Measurements from ENCODE around the gene RAPGEF1. TPM values are rescaled to one million over a fixed set of nuclear protein-coding genes. Genes with fewer than 3 reads are reported as not detected.

RAPGEF1 gene
- total RNA-seq, 1 donor = 119 TPM

DNA sequence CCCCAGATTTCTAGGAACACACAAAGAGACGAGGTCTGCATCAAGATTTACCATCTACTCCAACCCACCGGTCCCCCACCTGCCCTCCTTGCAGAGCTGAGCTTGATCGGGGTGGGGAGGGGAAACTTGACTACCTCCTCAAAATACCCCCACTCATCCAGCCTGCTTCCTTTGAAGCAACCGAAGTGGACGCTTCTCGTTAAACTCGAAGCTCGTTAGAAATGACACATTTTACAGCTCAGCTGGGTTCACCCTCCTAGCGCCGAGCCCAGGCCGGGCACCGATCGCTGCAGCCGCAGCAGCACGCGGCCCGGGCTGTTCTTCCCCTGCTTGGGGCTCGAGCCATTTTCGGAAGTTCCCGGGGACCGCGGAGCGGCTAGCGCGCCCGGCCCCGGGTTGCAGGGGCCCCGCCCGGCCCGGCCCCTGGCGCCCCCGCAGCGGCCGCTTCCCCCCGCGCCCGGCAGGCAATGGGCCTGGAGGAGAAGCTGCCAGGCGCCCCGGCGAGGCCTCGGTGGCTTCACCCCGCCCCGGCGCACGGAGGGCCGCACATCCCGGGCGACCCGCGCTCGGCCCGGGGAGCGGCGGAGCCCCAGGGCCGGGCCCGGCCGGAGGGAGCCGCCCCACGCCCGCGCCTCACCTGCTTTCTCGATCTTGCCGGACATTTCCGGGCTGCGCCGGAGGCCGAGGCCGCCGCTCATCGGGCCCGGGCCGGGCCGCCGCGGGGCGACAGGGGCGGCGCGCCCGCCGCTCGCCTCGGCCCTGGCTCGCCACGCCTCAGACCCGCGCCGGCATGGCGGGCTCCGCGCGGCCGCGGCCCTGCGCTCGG lies 530 bp downstream of the RAPGEF1 start:
- Histone ChIP-seq H3K9me3 (ENCODE audit: low read depth, low read length) (no peaks in the 10 kb centered on the region), H3K4me1 (ENCODE audit: insufficient read depth, low read length) (peaks cover 68% of the 10 kb centered on the region), H3K4me3 (ENCODE audit: low read length) (peak overlapping the region; percentile 73), H3K27me3 (ENCODE audit: insufficient read depth, low read length) (no peaks in the 10 kb centered on the region)

DNA sequence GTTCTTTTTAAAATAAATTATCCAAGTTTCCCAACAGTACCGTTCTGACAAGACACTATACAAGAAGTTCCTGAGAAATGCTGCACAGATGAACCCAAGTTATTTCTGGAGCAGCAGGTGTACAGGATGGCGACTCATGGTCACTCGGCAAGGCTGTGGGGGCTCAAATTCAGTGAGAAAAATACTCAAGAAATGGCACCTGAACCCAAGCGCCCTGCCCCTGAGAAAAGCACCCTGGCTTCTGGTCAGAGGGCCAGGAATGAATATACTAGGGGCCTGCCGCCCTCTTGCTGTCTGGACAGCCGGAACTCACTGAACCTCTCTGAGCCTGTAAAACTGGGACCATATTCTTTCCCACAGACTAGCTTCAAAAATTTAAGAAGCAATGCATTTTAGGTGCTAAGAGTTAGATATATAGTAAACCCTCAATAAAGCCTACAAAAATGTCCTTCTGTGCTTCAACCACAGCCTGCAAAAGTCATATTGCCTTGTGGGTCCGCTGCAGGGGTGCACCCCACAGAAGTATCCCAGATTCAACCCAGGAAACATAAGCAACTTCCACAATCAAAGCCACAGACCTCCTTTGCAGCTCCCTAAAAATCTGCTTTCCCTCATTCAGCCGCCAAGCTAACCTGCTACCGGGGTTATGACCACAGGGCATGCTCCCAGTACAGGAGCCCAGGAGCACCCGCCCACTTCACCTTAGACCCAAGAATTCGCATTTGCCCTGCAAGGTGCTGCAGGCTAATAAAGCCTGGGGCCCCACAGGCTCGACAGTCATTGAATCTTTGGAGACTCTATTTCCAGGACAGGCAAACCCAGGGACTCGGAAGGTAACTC lies 1.4 kb downstream of the RAPGEF1 start:
- no peaks in the 10 kb centered on the region for H3K9me3 ChIP-seq (ENCODE audit: low read depth, low read length)
- no peaks in the 10 kb centered on the region for H3K27me3 ChIP-seq (ENCODE audit: insufficient read depth, low read length)
- peak overlapping the region; percentile 73 for H3K4me3 ChIP-seq (ENCODE audit: low read length)
- H3K4me1 ChIP-seq (ENCODE audit: insufficient read depth, low read length) = peaks cover 68% of the 10 kb centered on the region

DNA sequence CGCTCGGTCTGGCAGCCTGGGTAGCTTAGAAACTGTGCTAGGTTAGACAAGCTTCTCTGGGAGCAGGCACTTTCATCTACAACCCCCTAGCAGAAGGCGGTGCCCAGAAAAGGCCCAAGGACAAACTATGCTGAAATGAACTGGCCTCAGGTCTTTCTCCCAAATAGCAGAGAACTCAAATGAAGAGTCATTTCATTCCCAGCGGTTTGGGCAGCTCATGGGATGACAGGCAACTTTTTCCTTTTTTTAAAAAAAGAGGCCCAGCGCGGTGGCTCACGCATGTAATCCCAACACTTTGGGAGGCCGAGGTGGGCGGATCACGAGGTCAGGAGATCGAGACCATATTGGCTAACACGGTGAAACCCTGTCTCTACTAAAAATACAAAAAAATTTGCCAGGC lies 2.5 kb downstream of the RAPGEF1 start:
- H3K4me3 ChIP-seq (ENCODE audit: low read length) = no peak overlapping the region
- H3K27me3 ChIP-seq (ENCODE audit: insufficient read depth, low read length) = no peaks in the 10 kb centered on the region
- no peaks in the 10 kb centered on the region for H3K9me3 ChIP-seq (ENCODE audit: low read depth, low read length)

DNA sequence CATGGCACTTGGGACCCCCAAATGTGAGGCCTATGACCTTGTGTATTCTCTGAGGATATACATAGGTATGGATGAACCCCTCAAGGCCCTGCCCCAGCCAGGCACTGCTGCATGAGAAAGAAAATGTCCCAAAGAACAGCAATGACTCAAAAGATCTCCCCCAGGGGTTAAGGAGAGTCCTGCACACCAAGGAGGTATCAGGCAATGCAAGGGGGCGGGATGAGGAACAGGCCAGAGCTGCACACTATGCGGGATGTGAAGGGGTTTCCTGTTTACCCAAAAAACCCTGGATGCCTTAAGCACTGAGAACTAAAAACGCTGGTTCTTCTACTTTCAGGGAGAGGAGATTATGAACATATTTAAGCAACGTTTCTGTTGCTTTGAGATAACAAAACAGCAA lies 3.4 kb downstream of the RAPGEF1 start:
- peaks cover 81% of the 10 kb centered on the region for H3K4me1 ChIP-seq (ENCODE audit: insufficient read depth, low read length)
- H3K4me3 ChIP-seq (ENCODE audit: low read length) = no peak overlapping the region
- no peaks in the 10 kb centered on the region for H3K9me3 ChIP-seq (ENCODE audit: low read depth, low read length)
- H3K27me3 ChIP-seq (ENCODE audit: insufficient read depth, low read length) = no peaks in the 10 kb centered on the region

More for the DNA sequence above, 2.5 kb downstream of the RAPGEF1 start:
- peaks cover 71% of the 10 kb centered on the region for H3K4me1 ChIP-seq (ENCODE audit: insufficient read depth, low read length)

DNA sequence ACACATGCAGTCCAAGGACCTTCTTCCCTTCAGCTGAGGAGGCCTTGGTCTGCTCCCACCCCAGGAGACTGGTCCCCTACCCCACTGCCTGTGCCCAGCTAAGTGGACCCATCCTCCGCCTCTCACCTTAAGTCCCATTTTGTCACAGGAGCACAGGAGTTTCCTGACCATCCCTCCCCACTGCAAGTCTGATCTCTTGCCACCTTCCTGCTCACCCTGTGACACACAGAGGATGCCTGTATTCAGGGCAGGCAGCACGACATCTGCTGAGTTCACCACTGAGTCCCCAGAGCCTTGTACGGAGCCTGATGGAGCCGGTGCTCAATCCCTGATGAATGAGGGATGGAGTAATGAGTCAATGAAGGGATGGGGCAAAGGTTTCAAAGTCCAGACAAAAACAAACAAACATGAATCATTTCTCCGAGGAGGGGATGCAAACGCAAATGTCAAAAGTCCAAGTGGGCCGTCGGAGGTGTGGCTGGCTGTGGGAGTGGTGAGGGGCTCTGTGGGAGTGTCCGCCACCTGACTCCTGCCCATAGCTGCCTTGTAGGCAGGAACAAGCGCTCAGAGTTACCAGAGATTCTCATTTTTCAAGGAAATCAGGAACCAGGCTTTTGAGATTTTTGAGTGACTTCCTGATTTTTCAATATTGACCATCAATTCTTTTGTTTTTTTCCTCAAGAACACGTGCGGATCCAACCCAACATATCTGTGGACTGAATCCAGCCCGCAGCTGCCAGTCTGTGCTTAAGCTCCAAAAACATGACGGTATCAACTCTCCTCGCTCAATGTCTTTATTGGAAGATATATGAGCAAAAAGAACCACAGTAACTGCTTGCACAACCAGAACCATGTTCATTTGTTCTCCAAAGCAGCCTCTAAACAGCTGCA lies 4.4 kb downstream of the RAPGEF1 start:
- Histone ChIP-seq H3K27me3 (ENCODE audit: insufficient read depth, low read length) (no peaks in the 10 kb centered on the region), H3K4me3 (ENCODE audit: low read length) (no peak overlapping the region), H3K4me1 (ENCODE audit: insufficient read depth, low read length) (peaks cover 90% of the 10 kb centered on the region), H3K9me3 (ENCODE audit: low read depth, low read length) (no peaks in the 10 kb centered on the region)

DNA sequence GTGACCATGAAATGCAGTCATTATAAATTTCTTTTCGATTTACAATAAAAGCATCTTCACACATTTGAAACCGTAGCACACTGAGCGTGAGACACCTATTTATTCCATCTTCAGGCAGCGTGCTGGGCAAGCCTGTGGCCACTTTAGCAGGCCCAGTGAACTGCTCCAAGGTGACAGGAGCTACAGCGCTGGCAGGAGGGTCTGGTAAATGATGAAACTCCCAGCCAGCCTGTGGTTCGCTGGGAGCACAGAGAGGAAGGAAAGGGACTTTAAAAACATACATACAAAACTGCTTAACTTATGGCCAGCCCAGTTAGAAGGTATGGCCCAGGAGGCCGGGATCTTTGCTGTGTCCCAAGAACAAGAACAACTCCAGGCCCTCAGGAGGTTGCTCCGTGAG lies 5.1 kb downstream of the RAPGEF1 start:
- Histone ChIP-seq H3K27me3 (ENCODE audit: insufficient read depth, low read length) (no peaks in the 10 kb centered on the region), H3K4me3 (ENCODE audit: low read length) (no peak overlapping the region), H3K4me1 (ENCODE audit: insufficient read depth, low read length) (peaks cover 93% of the 10 kb centered on the region), H3K9me3 (ENCODE audit: low read depth, low read length) (no peaks in the 10 kb centered on the region)

DNA sequence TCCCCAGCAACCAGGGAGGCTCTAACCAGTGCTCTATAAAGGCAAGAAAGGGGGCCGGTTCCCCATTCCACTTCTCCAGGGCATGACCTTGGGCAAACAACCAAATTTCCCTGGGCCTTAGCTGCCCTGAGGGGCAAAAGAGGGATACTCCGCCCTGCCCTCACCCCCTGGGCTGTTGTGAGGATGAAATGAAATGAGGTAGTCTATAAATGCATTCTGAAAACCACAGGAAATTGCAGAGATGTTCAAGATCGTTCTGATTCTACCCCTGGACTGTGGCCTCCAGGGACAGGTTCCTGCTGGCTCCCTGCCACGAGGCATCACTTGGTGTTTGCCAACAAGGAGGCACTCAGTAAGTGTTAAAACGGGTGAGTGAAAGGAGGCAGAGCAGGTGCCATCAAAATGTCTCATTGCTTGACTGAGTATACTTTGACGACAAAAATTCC lies 5.7 kb downstream of the RAPGEF1 start:
- no peak overlapping the region for H3K4me3 ChIP-seq (ENCODE audit: low read length)

DNA sequence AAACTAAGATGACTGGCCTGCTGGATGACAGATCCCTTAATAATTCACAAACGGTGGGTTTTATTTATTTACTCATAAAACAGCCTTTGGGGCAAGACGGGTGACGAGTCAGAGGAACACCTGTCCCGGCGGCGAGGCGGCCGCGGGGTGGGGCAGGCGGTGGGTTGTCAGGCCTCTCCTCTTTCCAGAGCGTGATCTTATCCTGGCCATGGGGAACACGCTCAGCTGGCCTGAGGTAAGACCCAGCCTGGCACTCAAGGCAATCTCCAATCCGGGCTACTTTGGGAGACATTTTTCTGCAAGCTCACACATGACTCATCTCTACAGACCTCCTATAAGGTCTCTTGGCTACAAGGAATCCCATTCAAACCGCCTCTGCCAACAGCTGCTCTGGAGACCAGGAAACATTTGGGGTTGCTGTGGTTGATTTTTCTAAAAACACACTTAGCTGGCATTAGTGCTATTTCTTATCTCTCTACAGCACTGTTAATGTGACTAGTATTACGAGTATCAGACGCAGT lies 6.3 kb downstream of the RAPGEF1 start:
- Histone ChIP-seq H3K4me1 (ENCODE audit: insufficient read depth, low read length) (peaks cover 98% of the 10 kb centered on the region), H3K27me3 (ENCODE audit: insufficient read depth, low read length) (no peaks in the 10 kb centered on the region), H3K4me3 (ENCODE audit: low read length) (peak overlapping the region; percentile 3), H3K9me3 (ENCODE audit: low read depth, low read length) (no peaks in the 10 kb centered on the region)

More for the DNA sequence above, 5.7 kb downstream of the RAPGEF1 start:
- no peaks in the 10 kb centered on the region for H3K9me3 ChIP-seq (ENCODE audit: low read depth, low read length)
- H3K27me3 ChIP-seq (ENCODE audit: insufficient read depth, low read length) = no peaks in the 10 kb centered on the region
- H3K4me1 ChIP-seq (ENCODE audit: insufficient read depth, low read length) = peaks cover 99% of the 10 kb centered on the region

DNA sequence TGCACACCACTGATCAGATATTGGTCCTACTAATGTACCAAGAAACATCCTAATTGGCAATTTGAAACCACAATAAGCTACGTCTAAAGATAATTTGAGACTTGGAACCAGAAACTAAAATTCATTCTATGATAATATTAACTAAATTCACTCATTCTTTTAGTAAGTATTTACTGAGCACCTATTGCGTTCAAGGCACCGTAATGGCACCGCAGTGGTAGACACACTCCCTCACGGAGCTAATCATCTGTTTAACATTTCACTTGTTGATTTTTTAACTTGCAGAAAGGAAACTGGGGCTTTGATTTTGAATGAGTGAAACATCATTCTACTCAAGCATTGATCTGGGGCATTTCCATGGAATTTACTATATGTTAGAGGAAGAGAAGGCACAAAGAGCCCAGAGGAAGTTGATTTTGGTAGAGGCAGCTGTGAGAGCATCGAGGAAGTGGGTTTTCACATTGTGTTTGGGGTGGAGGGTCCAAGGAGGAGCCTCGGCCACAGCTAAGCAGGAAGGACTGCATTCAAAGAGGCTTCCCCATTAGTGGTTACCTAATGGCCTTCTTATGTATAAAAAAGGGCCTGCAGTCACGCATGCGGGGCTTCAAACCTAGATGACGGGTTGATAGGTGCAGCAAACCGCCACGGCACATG lies 7.1 kb downstream of the RAPGEF1 start:
- peaks cover 98% of the 10 kb centered on the region for H3K4me1 ChIP-seq (ENCODE audit: insufficient read depth, low read length)
- H3K27me3 ChIP-seq (ENCODE audit: insufficient read depth, low read length) = no peaks in the 10 kb centered on the region
- H3K9me3 ChIP-seq (ENCODE audit: low read depth, low read length) = no peaks in the 10 kb centered on the region
- no peak overlapping the region for H3K4me3 ChIP-seq (ENCODE audit: low read length)

DNA sequence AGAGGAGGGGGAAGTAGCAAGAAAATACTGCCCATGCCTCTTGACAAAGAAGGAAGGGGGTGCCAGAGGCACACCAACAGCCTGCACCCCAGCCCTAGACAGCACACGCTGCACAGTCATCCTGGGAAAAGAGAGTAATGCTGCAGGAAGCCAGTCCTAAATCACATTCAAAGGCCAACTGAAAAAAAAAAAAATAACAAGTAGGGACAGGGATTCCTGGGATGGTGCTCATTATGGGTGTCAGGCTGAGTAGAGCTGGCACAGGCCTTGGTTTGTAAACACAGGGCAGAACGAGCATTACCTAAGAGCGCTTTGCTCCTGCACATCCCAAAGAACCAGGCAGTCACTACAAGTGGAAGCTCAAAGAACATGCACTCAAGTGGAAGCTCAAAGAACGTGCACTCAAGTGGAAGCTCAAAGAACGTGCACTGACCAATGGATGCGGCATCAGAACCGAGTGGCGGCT lies 7.8 kb downstream of the RAPGEF1 start:
- no peaks in the 10 kb centered on the region for H3K9me3 ChIP-seq (ENCODE audit: low read depth, low read length)
- no peaks in the 10 kb centered on the region for H3K27me3 ChIP-seq (ENCODE audit: insufficient read depth, low read length)
- peaks cover 98% of the 10 kb centered on the region for H3K4me1 ChIP-seq (ENCODE audit: insufficient read depth, low read length)
- H3K4me3 ChIP-seq (ENCODE audit: low read length) = no peak overlapping the region

DNA sequence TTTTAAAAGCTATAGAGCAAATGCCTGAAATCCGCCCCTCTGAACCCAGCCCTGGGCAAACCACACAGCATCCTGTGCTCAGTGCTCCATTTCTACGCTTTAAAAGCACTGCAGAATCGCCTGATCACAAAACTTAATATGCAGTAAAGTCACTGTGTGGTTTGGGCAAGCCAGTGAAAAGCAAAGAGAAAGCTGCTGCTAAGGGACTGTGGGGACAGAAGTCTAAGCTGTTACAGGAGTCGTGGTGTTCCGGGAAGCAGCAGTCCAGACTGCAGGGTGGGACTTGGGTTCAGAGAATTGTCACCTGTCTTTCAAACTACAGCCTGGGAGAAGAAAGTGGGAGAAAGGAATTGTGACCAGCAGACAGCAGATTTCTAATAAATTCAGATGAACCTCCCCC lies 8.2 kb downstream of the RAPGEF1 start:
- Histone ChIP-seq H3K9me3 (ENCODE audit: low read depth, low read length) (no peaks in the 10 kb centered on the region), H3K27me3 (ENCODE audit: insufficient read depth, low read length) (no peaks in the 10 kb centered on the region), H3K4me1 (ENCODE audit: insufficient read depth, low read length) (peaks cover 98% of the 10 kb centered on the region), H3K4me3 (ENCODE audit: low read length) (no peak overlapping the region)

DNA sequence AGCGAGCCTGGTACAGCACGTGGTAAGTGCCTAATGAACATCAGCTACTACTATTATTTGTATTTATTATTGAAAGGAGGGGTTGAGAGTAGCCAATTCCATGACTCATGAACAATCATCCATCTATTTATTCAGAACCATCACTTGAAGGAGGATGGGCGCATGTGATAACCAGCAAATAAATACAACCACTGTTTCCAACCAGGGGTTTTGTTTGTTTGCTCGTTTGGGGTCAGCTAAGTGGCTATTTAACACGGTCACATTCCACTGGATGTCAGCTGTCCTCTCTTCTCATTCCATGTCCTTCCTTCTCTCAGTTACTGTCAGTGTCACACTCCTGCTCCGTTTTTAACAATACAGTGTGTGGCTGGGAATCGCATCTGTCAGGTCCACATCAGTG lies 8.6 kb downstream of the RAPGEF1 start:
- Histone ChIP-seq H3K4me3 (ENCODE audit: low read length) (no peak overlapping the region), H3K27me3 (ENCODE audit: insufficient read depth, low read length) (no peaks in the 10 kb centered on the region), H3K4me1 (ENCODE audit: insufficient read depth, low read length) (peaks cover 98% of the 10 kb centered on the region), H3K9me3 (ENCODE audit: low read depth, low read length) (no peaks in the 10 kb centered on the region)

DNA sequence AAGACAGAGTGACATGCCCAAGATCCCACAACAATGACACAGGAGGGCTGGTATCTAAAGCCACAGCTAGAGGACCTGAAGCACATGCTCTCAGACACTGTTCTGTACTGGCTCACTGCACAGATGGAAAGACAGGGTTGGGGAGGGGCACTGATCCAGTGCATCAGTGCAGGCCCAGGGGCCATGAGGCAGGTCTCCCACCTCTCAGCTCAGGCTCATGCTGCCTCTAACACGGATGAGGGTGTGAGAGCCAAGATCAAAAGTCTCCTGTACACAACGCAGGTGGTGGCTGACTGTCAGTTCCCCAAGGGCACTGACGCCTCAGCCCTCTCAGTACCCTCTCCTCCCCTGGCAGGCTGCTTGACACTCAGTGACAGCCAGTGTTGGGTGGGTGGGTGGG lies 10.9 kb downstream of the RAPGEF1 start:
- Histone ChIP-seq H3K27me3 (ENCODE audit: insufficient read depth, low read length) (no peaks in the 10 kb centered on the region), H3K4me1 (ENCODE audit: insufficient read depth, low read length) (peaks cover 95% of the 10 kb centered on the region), H3K9me3 (ENCODE audit: low read depth, low read length) (no peaks in the 10 kb centered on the region), H3K4me3 (ENCODE audit: low read length) (no peak overlapping the region)

DNA sequence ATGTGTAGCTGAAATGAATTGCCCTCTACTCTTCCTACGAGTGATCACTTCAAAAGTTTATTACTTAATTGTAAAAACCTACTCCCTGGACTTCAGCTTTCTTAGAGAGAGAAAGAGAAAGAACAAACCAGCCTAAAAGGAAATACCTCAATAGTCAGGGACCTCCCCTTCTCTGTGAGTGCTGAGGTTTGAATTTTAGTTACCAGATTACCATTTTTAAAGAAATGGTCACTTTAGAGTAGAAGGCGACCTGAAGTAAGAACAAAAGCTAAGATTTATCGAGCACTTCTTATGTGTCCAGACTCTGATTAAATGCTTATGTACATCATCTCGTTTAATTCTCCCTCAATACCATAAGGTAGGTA lies 11.3 kb downstream of the RAPGEF1 start:
- Histone ChIP-seq H3K4me3 (ENCODE audit: low read length) (no peak overlapping the region), H3K4me1 (ENCODE audit: insufficient read depth, low read length) (peaks cover 95% of the 10 kb centered on the region), H3K27me3 (ENCODE audit: insufficient read depth, low read length) (no peaks in the 10 kb centered on the region), H3K9me3 (ENCODE audit: low read depth, low read length) (no peaks in the 10 kb centered on the region)
